OCI-M1 (cell line): ENCODE measurements around the gene SPATA33.
"Not testable (repeated sequence)": the region's sequence is repeated elsewhere in the genome, so short reads cannot be mapped to it uniquely, and the experiment has no call there.

Source experiments
- DNase-seq: peaks from one replicate; lab custom pipeline; 2025; lab: John Stamatoyannopoulos, UW

SPATA33 gene

GRCh38 chr16:89693931-89694783 is 36.5 kb downstream of the SPATA33 start:
- DNase-seq = no peak

DNA sequence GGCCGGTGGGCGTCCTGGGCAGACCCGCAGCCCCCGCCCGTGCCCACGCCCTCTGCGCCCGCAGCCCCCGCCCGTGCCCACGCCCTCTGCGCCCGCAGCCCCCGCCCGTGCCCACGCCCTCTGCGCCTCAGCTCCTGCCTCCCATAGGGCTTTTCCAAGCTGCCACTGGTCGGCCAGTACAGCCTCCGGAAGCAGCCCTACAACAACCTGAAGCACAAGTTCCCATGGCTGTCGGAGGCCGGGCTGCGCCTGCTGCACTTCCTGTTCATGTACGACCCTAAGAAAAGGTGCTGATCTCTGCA is 37.1 kb downstream of the SPATA33 start:
- DNase-seq = not testable (repeated sequence)

GRCh38 chr16:89695086-89695874 is 37.6 kb downstream of the SPATA33 start:
- no peak for DNase-seq

GRCh38 chr16:89695875-89696669 is 38.4 kb downstream of the SPATA33 start:
- no peak for DNase-seq

DNA sequence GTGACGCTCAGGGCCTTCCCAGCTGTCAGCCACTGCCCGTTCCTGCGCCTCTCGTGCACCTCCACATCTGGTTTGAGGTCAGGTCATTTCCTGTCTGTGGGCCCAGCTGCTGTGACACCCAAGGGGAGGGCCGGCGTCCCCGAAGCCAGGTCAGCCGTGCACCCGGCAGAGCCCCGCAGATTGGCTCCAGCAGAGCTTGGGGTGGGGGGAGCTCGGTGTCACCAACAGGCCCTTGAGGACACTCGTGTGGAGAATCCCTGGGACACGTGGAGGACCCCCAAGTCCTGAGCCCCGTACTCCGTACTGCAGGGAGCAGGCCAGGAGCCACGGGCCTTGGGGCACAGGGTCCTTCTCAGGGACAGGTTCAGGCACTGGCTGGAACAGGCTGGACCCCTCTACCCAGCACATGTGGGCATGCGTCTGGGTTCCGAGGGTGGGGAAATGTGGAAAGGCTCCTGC is 39.1 kb downstream of the SPATA33 start:
- DNase-seq = no peak

GRCh38 chr16:89697161-89697615 is 39.6 kb downstream of the SPATA33 start:
- no peak for DNase-seq

- no peak for DNase-seq
Measured at GRCh38 chr16:89697616-89698331, 40.1 kb downstream of the SPATA33 start.

DNA sequence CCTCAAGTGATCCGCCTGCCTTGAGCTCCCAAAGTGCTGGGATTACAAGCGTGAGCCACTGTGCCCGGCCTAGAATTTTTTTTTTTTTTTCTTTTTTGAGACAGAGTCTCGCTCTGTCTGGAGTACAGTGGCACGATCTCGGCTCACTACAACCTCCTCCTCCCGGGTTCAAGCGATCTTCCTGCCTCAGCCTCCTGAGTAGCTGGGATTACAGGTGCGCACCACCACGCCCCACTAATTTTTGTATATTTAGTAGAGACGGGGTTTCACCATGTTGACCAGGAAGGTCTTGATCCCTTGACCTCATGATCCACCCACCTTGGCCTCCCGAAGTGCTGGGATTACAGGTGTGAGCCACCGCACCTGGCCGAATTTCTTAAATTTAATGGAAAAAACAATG is 41.1 kb downstream of the SPATA33 start:
- DNase-seq = not testable (repeated sequence)

- DNase-seq = not testable (repeated sequence)
Measured at GRCh38 chr16:89699629-89700099, 42.0 kb downstream of the SPATA33 start.

- DNase-seq = peak; percentile 100
Measured at GRCh38 chr16:89700100-89700648, 42.5 kb downstream of the SPATA33 start.

DNA sequence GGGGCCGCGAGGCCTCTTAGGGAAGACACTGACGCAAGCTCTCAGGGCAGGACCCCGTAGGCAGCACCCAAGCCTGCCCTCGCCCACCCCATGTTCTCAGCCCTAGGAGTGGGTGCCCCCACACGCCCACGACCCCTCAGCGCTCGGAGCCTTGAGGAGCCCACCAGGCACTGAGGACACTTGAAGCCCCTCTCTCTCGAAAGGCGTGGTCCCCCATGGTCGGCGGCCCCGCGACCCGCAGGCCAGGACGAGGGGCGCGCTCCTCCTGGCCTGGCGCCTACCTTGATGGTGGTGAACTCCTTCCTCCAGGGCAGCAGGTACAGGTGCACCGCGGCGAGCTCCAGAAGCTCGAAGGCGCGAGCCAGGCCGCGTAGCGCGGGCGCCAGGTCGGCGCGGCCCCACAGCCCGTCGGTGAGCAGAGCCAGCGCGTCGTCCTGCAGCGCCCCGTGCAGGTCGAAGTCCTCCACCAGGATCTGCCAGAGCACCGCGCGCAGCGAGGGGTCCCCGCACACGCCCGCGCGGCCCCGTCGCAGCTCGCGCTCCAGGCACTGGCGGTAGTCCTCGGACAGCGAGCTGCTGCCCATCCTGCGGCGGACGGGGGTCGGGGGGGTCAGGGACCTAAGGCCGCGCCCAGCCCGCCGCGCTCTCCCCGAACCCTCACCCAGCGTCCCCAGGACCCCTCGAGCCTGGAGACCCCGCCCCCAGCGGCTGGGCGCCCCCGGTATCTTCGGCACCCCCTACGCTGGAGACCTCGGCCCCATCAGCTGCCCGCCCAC is 43.2 kb downstream of the SPATA33 start:
- DNase-seq = peak; percentile 73

- peak; percentile 97 for DNase-seq
Measured at GRCh38 chr16:89701425-89702406, 44.1 kb downstream of the SPATA33 start, which contains the start of gene SPATA2L. SPATA2L (minus strand) TSS chr16:89701705; CDS start chr16:89701232, 473 bp downstream.

- peak; percentile 42 for DNase-seq
Measured at GRCh38 chr16:89704281-89704680, 46.6 kb downstream of the SPATA33 start.

DNA sequence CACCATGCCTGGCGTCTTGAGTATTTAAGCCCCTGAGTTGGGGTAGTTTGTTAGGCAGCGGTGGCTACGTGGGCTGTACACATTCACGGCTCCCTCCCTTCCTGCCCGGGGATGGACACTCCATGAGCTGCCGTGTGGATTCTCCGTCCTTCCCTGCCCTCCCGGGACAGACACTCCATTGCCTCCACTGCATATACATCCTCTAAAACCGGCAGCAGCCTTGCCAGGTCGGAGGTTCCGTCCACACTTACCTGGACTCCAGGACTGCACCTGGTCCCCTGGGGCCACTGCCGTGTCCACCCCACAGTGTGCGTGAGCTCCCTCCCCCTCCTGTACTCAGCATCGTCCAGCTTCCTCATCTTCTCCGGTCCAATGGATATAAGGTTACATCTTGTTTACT is 47.4 kb downstream of the SPATA33 start:
- no peak for DNase-seq

DNA sequence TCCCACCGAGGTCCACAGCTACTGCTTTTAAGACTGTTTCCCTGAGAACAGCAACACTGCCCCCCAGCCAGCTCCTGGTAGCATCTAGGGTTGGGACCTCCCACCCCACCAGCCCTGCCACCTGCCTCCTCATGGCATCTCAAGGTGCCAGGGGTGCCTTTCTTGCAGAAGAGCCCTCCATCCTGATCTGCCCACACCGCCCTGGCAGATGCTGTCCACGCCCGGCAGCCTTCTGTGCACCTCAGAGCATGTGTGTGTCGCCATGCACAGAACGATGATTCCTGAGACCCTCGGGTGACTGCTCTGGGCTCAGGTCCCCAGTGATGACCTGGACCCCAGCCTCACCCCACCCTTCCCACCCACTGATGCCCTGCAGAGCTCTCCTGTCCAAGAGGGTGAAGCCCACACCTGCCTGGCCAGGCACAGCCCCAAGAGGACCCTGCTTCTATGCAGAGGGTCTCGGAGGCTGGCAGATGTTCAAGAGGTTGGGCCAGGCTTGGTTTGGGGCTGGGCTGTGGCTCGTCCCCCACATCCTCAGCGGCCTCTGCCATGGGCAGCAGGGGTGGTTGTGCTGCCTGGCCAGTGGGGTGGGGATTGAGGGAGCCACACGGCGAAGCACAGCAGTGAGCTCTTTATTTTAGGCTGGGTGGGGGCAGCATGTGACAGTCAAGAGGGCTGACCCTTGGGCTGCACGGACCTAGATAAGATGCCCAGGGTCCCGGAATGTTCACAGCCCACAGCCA is 49.1 kb downstream of the SPATA33 start:
- peak; percentile 39 for DNase-seq

DNA sequence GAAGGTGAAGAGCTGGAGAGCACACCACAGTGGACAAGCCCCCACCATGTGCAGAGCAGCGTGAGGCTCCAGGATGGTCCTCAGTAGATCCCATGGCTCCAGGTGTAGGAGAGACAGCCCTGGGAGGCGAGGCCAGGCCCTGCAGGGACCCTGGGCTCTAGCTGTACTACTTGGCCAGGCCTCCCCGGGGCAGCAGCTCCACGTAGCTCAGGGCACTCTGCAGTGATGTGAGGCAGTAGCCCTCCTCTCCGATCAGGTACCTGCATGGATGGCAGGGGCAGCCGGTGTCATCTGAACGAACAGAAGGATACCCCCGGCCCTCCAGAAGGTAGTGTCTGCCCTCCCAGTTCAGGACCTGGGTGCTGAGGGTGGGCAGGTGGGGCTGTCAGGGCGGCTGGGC is 50.1 kb downstream of the SPATA33 start:
- peak; percentile 14 for DNase-seq

DNA sequence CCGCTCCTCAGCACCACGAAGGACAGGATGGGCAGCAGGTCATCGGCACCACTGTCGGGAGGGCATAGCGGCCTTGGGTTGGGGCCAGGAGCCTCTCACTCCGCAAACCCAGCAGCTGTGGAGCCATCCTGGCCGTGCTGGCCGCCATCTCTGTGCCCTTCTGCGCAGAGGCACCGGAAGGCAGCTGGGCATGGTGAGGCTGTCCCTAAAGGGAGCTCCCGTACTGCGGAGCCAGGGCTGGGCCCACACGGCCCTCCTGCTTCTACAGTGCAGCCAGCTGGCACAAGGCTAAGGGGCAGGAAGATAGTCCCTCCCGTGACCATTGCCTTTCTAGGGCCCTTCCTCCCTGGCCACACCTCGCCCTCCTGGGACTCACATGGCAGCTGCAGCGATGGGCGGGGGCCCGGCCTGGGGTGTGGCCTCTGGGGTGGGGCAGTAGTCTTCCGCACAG is 50.9 kb downstream of the SPATA33 start:
- DNase-seq = no peak

GRCh38 chr16:89709166-89709565 is 51.5 kb downstream of the SPATA33 start:
- no peak for DNase-seq
